HepG2 (cell line): ENCODE measurements around the gene PRM3. TPM values are rescaled to one million over a fixed set of nuclear protein-coding genes. Genes with fewer than 3 reads are reported as not detected.

Experiments used
- CBX2 ChIP-seq, 2 experiments: fragments of 200-600 bp in 1 of 2; sonication (generic); formaldehyde crosslinking in 1 of 2; IDR thresholded peaks; 2 replicates each; pipeline versions ENCODE4 v1.7.0 to v1.8.1; 2018 to 2022; ENCODE audit warnings: low read depth in 2 of 2, low read length in 1 of 2, mild to moderate bottlenecking in 1 of 2, missing genetic modification reagents in 1 of 2
- MAFF ChIP-seq: IDR thresholded peaks from 2 replicates; pipeline ENCODE4 v1.6.1; 2011; ENCODE audit warnings: low read depth, low read length, improper control_type of control experiment
- MED8 ChIP-seq: sonication (generic); formaldehyde crosslinking; IDR thresholded peaks from 2 replicates; pipeline ENCODE4 v1.8.1; 2023; ENCODE audit warnings: mild to moderate bottlenecking, missing genetic modification reagents; ENCODE audit not compliant: insufficient replicate concordance
- PITX1 ChIP-seq: sonication (generic); formaldehyde crosslinking; IDR thresholded peaks from 2 replicates; pipeline ENCODE4 v1.5.1; 2020; ENCODE audit warnings: mild to moderate bottlenecking, missing genetic modification reagents
- RXRB ChIP-seq: IDR thresholded peaks from 2 replicates; pipeline ENCODE4 v1.6.1; 2016; ENCODE audit warnings: borderline replicate concordance, missing genetic modification reagents, missing compliant biosample characterization
- SRSF4 ChIP-seq: fragments of 200-400 bp; formaldehyde crosslinking; IDR thresholded peaks from one replicate; pipeline ENCODE4 v1.6.1; 2018; ENCODE audit warnings: mild to moderate bottlenecking, low read depth, low read length, moderate library complexity; ENCODE audit not compliant: poor library complexity, severe bottlenecking
- XRCC5 ChIP-seq: fragments of 200-400 bp; formaldehyde crosslinking; optimal IDR thresholded peaks from 2 replicates; pipeline ENCODE3; 2017; ENCODE audit warnings: mild to moderate bottlenecking, low read length
- ZFP41 ChIP-seq: sonication (generic); formaldehyde crosslinking; IDR thresholded peaks from 2 replicates; pipeline ENCODE4 v1.4.0; 2020; ENCODE audit warnings: mild to moderate bottlenecking, missing genetic modification reagents, borderline replicate concordance
- ZFP62 ChIP-seq: sonication (generic); formaldehyde crosslinking; IDR thresholded peaks from 2 replicates; pipeline ENCODE4 v1.4.0; 2020; ENCODE audit warnings: missing genetic modification reagents
- ZNF775 ChIP-seq: sonication (generic); formaldehyde crosslinking; IDR thresholded peaks from 2 replicates; pipeline ENCODE4 v1.4.0; 2020; ENCODE audit warnings: missing genetic modification reagents, mild to moderate bottlenecking, moderate library complexity, borderline replicate concordance
- ZSCAN20 ChIP-seq: sonication (generic); formaldehyde crosslinking; IDR thresholded peaks from 2 replicates; pipeline ENCODE4 v1.4.0; 2020; ENCODE audit warnings: missing genetic modification reagents, mild to moderate bottlenecking, borderline replicate concordance
- polyA plus RNA-seq, 8 experiments: library from polyadenylated mRNA; depleted of rRNA in 3 of 8; stranded (reverse) in 7 of 8; unstranded in 1 of 8; fragments of >200 nt; fragmentation: Illumina TruSeq in 4 of 8; extraction: Trizol in 4 of 8; gene quantifications; 2 replicates each; pipeline versions ENCODE4 v1.2.1 to v1.2.3, GENCODE V29; 2011 to 2016; ENCODE audit warnings: low read depth in 4 of 8, missing spikeins in 1 of 8, mixed read lengths in 1 of 8; ENCODE audit not compliant: insufficient read depth in 1 of 8
- total RNA-seq, 5 experiments: library from RNA; depleted of rRNA; stranded (reverse); fragments of >200 nt; fragmentation: Illumina TruSeq; extraction: Trizol; gene quantifications; 2 replicates each; pipeline ENCODE4 v1.2.3, GENCODE V29; 2016; ENCODE audit warnings: low read depth in 1 of 5
- TF ChIP-seq, protein P1 (sequence below): sonication (generic); formaldehyde crosslinking; conservative IDR thresholded peaks from 2 replicates; pipeline ENCODE4 v1.4.0; 2020; ENCODE audit warnings: mild to moderate bottlenecking, missing genetic modification reagents, moderate library complexity
- TF ChIP-seq, protein P2 (sequence below): sonication (generic); formaldehyde crosslinking; IDR thresholded peaks from 2 replicates; pipeline ENCODE4 v1.4.0; 2020; ENCODE audit warnings: missing genetic modification reagents
- TF ChIP-seq, protein P3 (sequence below): sonication (generic); formaldehyde crosslinking; IDR thresholded peaks from 2 replicates; pipeline ENCODE4 v1.5.1; 2020; ENCODE audit warnings: missing genetic modification reagents, mild to moderate bottlenecking, borderline replicate concordance
- TF ChIP-seq, protein P4 (sequence below): sonication (generic); formaldehyde crosslinking; IDR thresholded peaks from 2 replicates; pipeline ENCODE4 v1.4.0; 2020; ENCODE audit warnings: mild to moderate bottlenecking, missing genetic modification reagents

Gene PRM3
- total and polyA plus RNA-seq, 2 of the 13 experiments (the other 11 are each of a cell fraction or from before 2014, with no cell fraction given): not detected

DNA sequence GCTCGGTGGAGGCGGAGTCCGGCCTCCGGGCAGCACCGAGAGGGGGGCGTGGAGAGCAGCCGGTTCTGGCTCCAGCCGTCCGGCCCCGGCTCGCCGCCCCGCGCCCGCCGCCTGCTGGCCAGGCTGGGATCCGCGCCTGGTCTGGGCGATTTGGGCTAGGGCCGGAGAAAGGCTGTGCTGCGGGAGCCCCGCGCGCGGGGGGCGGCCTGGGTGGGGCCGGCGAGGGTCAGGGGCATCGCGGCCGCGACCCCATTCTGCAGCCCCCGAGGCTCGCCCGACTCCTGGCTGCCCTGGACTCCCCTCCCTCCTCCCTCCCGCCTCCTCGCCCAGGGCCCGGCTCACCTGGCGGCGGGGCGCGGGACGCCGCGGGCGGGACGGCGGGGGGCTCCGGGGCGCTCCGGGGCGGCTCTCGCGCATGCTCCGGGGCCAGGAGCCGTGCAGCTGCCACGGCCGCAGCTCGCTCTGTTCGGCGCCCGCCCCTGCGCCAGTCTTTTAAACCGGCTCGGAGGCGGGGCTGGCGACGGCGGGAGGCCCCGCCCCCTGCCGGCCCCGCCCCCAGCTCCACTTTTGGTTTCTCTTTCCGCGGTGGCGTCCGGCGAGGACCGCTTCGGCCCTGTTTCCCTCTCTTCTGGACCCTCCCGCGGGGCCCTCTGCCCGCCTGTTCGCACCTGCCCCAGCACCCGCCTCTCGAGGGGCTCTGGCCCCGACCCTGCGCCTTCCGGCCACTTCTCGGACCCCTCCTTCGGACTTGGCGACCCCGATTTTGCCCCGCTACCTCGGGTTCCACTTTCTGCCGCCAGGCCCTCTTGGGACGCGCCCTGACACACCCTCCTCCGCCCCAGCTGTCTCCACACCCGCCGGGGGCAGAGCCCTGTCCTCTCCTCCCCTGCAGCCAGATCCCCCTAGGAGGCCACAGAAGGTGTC lies 17.4 kb downstream of the PRM3 start, which contains the start of gene SOCS1 (continued):
- TF ChIP-seq, protein P1, sequence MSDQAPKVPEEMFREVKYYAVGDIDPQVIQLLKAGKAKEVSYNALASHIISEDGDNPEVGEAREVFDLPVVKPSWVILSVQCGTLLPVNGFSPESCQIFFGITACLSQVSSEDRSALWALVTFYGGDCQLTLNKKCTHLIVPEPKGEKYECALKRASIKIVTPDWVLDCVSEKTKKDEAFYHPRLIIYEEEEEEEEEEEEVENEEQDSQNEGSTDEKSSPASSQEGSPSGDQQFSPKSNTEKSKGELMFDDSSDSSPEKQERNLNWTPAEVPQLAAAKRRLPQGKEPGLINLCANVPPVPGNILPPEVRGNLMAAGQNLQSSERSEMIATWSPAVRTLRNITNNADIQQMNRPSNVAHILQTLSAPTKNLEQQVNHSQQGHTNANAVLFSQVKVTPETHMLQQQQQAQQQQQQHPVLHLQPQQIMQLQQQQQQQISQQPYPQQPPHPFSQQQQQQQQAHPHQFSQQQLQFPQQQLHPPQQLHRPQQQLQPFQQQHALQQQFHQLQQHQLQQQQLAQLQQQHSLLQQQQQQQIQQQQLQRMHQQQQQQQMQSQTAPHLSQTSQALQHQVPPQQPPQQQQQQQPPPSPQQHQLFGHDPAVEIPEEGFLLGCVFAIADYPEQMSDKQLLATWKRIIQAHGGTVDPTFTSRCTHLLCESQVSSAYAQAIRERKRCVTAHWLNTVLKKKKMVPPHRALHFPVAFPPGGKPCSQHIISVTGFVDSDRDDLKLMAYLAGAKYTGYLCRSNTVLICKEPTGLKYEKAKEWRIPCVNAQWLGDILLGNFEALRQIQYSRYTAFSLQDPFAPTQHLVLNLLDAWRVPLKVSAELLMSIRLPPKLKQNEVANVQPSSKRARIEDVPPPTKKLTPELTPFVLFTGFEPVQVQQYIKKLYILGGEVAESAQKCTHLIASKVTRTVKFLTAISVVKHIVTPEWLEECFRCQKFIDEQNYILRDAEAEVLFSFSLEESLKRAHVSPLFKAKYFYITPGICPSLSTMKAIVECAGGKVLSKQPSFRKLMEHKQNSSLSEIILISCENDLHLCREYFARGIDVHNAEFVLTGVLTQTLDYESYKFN (CRISPR knock-in tag): 0 out of 2 replicates have a peak, but pooled peaks have one; percentile 20
- TF ChIP-seq ZNF775: no peak
- TF ChIP-seq CBX2 (IDR thresholded peaks at IDR 0.05; ENCODE audit: low read depth, low read length): no peak
- peak; percentile 80; the same call in 1 of the 2 replicates for TF ChIP-seq CBX2 (CRISPR knock-in tag; IDR thresholded peaks at IDR 0.05; ENCODE audit: low read depth)
- 0 out of 2 replicates have a peak, but pooled peaks have one; percentile 22 for TF ChIP-seq ZFP62
- TF ChIP-seq, protein P2, sequence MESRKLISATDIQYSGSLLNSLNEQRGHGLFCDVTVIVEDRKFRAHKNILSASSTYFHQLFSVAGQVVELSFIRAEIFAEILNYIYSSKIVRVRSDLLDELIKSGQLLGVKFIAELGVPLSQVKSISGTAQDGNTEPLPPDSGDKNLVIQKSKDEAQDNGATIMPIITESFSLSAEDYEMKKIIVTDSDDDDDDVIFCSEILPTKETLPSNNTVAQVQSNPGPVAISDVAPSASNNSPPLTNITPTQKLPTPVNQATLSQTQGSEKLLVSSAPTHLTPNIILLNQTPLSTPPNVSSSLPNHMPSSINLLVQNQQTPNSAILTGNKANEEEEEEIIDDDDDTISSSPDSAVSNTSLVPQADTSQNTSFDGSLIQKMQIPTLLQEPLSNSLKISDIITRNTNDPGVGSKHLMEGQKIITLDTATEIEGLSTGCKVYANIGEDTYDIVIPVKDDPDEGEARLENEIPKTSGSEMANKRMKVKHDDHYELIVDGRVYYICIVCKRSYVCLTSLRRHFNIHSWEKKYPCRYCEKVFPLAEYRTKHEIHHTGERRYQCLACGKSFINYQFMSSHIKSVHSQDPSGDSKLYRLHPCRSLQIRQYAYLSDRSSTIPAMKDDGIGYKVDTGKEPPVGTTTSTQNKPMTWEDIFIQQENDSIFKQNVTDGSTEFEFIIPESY (CRISPR knock-in tag): no peak; the same call in 1 of the 2 replicates
- peak; percentile 87 for TF ChIP-seq XRCC5
- TF ChIP-seq, protein P3, sequence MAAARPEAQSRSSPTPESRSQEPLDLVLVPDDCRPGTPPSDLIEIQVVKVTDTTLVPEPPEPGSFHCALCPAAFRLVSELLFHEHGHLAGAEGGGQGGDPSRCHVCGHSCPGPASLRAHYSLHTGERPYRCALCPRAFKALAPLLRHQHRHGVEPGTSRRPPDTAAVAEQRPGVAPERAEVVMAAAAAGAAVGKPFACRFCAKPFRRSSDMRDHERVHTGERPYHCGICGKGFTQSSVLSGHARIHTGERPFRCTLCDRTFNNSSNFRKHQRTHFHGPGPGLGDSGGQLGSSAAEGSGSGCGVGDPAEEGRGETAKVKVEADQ (CRISPR knock-in tag): no peak
- no peak for TF ChIP-seq MAFF
- TF ChIP-seq ZFP41 (CRISPR knock-in tag): no peak; the same call in 1 of the 2 replicates
- peak; percentile 57 for TF ChIP-seq SRSF4
- peak; percentile 61 for TF ChIP-seq MED8 (CRISPR knock-in tag)
- TF ChIP-seq, protein P4, sequence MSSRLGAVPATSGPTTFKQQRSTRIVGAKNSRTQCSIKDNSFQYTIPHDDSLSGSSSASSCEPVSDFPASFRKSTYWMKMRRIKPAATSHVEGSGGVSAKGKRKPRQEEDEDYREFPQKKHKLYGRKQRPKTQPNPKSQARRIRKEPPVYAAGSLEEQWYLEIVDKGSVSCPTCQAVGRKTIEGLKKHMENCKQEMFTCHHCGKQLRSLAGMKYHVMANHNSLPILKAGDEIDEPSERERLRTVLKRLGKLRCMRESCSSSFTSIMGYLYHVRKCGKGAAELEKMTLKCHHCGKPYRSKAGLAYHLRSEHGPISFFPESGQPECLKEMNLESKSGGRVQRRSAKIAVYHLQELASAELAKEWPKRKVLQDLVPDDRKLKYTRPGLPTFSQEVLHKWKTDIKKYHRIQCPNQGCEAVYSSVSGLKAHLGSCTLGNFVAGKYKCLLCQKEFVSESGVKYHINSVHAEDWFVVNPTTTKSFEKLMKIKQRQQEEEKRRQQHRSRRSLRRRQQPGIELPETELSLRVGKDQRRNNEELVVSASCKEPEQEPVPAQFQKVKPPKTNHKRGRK (CRISPR knock-in tag): no peak
- TF ChIP-seq ZSCAN20 (CRISPR knock-in tag): peak; percentile 92
- peak; percentile 62; the same call in 1 of the 2 replicates for TF ChIP-seq PITX1 (CRISPR knock-in tag)
- TF ChIP-seq RXRB (CRISPR knock-in tag): peak; percentile 55
